Measurements from ENCODE around the gene SFXN4. TPM values are rescaled to one million over a fixed set of nuclear protein-coding genes. Genes with fewer than 3 reads are reported as not detected.
A peak's percentile ranks its signal among the peaks of the same experiment; 100 is the strongest.

SFXN4 gene, protein sequence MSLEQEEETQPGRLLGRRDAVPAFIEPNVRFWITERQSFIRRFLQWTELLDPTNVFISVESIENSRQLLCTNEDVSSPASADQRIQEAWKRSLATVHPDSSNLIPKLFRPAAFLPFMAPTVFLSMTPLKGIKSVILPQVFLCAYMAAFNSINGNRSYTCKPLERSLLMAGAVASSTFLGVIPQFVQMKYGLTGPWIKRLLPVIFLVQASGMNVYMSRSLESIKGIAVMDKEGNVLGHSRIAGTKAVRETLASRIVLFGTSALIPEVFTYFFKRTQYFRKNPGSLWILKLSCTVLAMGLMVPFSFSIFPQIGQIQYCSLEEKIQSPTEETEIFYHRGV
- 10.6 and 31.8 TPM in 2 replicates for total RNA-seq (2014; rRNA removed)
- polyA plus RNA-seq (2012) = 9.2 TPM

DNA sequence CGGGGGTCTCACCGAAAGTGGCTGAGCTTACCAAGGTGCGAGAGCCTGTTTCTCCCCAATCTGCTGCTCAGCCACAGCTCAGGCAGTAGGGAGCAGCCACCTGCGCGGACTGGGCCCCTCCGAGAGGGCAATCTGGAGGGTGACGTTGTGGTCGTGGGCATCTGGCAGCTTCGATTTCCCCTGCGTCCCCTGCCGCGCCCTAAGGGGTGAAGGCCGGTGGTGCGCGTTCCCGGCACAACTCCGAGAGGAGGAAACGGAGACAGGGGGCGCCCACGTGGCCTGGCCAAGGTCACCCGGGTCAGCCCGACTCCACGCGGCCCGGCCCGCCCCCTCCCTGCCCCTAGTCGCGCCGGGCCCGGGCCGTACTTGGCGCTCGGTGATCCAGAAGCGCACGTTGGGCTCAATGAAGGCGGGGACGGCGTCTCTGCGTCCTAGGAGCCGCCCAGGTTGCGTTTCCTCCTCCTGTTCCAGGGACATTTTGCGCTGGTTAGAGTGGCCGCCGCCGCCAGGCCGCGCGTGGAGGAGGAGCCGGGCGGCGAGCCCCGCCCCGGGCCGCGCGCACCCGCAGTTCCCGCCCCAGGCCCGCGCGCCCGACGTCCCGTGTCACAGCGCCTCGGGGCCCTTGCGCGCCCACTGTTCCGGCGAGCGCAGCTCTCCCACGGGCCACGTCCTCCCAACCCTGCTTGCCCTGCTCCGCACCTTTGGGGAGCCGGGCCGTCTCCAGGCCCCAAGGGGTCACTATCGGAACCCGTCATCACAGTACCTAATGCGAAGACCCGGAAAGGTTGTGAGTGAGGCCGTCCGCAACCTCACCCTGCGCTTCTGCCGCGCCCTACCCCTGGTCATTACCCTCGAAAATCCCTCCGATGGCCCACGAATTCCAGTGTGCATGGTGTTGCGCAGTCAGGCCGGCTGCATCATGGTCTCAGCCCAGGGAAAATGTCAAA is at the start of gene SFXN4:
Gene SFXN4, minus strand, starts transcription at position 544 of the 947 bp plus-strand sequence. Its CDS starts 67 bp downstream, at position 477.
- peak; percentile 60 for DNase-seq (ENCODE audit: low read depth)

DNA sequence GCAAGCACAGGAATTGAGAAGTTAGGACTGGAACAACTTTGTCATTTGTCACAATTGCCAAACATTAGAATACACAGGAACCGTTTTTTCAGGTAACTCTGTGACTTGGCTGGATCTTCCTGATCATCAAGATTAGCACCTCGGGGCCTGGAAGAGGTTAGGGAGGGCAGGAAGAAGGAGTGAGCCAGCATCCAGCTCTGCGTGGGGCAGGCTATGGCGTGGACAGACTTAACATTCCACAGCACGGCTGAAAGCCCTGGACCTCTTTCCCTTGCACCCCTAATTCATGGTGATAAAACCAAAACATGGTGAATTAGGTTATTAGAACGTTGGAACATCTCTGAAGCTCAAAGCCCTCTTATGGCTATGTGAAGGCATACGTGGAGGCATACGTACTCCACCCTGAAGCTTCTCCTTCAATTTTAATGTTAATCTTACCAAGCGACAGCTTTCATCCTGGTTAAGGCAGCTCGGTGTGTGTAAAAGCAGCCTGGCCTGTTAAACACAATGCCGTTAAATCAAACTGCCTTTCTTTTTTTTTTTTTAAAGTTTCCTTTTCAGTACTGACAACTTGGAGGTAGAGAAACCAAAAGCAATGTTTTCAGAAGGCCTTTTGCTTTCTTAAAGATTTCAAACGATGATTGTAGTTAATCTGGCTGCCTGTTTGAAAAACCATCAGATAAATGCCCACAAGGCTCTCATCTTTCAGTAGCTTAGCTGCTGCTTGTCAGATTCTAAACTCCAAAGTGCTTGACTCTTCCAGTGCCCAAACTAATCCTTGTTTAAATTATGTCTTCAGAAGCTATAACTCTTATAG is 46.3 kb upstream of the SFXN4 start:
- no peak for DNase-seq (ENCODE audit: low read depth)

DNA sequence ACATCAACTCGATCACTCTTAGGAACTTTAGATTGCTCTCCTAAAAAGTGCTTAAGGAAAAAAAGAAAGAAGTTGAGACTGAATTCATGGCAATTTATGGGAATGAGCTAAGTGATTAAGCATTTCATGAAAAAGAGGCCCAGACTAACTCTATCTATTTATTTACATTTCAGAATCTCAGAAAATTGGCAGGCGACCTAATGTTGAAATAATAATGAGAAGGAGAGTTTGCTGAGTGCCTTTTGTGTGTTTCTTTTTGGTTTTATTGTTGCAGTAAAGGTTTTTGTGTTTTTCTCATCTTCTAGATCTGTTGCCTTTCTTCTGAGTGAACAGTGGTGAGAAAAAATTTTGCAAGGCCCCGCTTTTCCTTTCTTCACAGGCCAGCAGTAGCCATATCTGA is 45.7 kb upstream of the SFXN4 start:
- no peak for DNase-seq (ENCODE audit: low read depth)

DNA sequence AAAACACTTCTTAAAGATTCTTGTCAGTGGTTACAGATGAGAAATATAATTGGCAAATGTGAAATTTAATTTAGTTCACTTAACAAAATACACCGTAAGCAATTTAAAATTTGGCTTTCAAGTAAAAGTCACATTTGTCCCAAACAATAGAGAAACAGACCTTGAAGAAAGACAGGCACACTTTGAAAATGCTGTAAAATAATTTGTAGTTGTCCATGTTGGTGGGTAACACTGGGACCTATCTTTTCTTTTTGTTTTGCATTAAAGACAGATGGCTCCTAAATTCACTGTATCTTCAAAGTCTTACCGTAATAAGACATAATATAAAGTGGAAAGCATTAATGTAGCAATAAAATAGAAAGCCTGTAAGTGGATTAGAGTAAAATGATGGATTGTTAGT is 45.1 kb upstream of the SFXN4 start:
- DNase-seq (ENCODE audit: low read depth) = no peak

DNA sequence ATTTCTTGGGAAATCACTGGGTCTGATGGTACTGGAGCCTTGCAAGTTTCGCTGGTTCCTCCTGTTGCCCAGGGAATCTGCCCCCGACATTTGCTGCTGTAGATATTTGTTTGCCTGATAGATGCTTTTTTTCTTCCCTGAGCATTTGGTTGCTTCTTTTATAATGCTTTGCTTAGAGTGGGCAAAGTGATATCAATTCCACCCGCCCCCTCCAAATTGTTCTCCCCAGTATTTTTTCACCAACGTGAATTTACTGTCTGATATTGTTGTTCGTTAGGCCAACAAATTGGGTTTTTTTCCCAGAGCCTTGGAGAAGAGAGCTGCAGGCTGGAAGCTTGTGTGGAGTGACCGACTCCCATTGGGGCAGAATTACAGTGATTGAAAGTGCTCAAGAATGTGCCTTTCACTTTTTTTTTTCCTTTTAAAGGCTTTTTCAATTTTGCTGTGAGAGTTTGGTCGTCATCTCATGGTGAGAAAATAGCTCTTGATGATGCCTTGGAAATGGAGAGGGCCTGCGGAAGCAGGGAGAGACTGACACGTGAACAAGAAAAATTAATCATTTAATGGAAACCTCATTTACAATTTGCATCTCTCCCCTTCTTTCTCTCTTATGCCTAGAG is 44.3 kb upstream of the SFXN4 start:
- no peak for DNase-seq (ENCODE audit: low read depth)

DNA sequence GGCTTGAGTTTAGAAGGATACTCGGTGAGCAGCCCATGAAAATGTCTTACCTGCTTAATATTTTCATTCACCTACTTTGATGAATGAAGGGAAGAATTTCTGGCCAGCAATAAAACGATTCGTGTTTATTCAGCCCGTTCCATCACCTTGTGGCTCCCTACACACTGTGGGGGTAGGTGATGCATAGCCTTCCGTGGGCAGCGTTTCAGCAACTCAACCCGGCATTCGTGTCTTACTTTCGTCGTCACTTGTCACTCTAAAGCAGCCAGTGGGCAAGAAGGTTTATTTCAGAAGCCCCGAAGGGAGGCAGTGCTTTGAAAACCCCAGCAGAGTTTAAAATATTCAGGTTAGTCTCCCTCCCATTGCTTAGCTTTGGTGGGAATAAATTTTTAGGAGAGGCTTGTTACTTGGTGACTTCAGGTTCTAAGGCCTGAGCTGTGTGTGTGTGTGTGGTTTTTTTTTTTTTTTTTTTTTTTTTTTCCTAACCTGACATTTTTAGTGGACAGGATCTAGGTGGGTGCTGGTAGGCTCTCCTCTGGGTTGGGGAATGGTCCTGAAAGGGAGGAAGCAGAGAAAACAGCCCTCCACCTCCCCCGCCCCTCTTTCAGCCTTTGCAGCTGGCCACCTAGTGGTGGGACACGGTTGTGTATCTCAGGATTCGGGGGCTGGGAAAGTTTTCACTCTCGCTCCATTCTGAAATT is 43.7 kb upstream of the SFXN4 start:
- peak; percentile 31 for DNase-seq (ENCODE audit: low read depth)

DNA sequence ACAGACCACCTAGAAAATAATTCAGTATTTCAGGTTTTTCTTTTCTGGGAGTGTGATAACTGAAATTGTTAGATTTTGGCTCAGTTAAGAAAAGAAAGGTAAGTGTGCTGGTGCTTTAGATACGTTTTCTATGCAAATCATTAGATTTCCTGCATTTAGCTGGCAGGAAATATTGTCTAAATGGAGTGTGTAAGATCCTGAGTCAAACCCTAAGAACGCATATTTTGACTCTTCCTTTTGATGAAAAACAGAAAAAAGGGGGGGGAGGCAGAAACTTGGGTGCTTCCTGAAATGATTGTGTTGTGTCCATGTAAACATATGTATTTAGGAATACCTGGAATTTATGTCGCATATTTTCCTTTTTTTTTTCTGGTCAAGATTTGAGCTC is 43.0 kb upstream of the SFXN4 start:
- no peak for DNase-seq (ENCODE audit: low read depth)

DNA sequence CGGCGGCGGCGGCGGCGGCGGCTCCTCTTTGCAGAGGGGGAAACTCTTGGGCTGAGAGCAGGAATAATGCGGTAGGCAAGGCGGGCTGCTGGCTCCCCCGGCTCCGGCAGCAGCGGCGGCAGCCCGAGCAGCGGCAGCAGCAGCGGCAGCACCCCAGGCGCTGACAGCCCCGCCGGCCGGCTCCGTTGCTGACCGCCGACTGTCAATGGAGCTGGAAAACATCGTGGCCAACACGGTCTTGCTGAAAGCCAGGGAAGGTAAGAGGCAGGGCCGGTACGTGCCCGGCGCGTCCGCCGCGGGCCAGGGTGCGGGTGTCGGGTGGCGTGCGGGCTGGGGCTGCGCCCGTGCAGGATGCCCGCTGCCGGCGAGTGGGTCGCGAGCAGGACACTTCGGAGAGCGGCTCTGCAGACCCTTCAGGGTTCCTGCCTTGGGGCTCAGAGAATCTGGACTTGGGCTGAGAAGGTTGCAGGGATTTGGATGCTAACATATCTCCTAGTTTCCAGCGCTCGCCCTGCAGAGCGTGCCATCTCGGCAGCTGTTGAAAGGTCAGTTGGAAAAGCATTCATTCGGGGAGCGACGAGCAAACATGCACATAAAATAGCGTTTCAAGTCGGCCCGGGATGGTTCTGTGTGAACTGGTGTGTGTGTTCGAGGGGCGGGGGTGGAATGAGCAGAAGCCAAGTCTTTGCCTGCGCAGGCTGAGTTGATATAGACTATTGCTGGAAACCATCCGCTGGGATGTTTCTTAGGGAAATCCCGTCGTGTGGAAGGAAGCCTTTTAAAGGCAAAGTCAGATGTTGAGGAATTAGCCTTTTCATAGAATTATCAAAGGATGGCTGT is 42.4 kb upstream of the SFXN4 start:
- DNase-seq (ENCODE audit: low read depth) = peak; percentile 57

DNA sequence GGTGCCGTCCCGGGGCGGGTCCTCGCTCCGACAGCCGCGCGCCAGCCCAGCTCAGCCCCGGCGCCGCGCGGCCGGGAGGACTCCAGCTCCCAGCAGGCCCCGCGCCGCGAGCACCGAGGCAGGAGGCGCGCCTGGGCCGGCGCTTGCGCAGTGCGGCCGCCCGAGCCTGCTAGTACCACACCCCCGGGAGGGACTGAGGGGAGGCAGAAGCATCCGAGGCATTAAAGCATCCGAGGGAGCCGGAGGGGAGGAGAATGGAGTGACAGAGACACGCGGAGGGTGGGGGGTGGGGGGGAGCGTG is 41.8 kb upstream of the SFXN4 start, which contains the start of gene GRK5:
Gene GRK5, plus strand, starts transcription at position 206 of the 301 bp plus-strand sequence. CDS start 347 bp downstream, outside the sequence.
- peak; percentile 96 for DNase-seq (ENCODE audit: low read depth)

DNA sequence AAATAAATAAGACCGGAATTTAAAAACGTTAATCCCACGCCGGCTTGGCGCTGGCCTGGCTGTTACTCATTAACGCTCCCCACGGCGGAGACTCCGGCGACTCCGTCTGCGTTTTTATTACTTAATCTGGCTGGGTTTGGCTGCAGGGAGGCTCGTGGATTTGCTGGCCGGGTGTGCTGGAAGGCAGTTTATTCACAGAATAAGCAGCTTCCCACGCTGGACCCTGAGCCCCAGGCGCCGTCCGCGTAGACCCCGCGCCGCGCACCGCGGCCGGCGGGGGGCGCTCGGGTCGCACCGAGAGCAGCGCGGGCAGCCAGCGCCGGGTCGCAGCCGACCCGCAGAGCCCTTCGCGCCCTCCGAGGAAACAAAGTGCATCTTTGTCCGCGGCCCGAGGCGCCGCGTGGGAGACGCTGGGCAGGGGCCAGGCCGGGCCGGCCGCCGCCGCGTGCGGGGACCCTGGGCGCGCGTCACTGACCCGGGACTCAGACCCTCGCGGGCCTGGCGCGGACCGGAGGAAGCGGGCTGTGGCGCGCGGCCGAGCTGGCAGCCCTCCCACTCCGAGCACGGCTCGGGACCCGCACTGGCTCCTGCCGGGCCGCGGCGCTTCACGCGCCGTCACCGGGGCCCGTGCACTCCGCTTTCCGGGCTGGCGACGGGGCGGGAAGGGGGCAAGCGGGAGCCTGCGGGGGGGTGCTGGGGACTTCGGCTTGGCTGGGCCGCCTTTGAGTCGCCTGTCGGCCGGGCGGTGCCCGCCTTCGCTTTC is 41.3 kb upstream of the SFXN4 start:
- peak; percentile 55 for DNase-seq (ENCODE audit: low read depth)

DNA sequence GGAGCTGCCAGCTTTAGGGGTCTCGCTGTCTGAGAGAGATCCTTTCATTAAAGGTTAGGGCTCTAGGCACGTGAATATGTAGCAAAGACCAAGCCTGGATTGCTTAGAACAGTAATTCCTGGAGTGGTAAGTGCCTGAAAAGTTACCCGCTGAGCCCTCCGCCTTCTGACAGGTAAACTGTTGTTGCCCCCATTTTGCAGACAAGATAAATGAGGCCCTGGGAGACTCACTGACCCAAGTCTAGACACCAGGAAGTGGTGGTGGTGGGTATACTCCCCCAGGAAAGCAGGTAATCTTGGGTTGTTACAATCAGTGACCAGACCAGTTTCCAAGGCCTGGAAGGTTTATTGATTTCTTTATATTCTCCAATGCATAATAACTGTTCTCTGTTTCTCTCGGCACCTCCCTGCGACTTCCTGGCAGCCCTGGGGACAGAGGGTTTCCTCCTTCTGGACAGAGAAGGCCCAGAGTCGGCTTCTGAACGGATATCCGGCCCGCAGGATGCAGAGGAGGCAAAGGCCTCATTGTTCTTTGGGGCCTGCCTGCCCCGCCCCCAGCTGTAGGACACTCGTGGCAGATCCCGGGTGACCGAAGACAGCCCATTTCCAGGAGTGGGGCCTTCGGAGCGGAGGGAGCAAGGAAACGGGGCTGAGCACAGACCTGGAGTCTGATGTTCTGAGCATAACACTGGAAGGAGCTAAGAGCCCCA is 40.5 kb upstream of the SFXN4 start:
- DNase-seq (ENCODE audit: low read depth) = no peak

DNA sequence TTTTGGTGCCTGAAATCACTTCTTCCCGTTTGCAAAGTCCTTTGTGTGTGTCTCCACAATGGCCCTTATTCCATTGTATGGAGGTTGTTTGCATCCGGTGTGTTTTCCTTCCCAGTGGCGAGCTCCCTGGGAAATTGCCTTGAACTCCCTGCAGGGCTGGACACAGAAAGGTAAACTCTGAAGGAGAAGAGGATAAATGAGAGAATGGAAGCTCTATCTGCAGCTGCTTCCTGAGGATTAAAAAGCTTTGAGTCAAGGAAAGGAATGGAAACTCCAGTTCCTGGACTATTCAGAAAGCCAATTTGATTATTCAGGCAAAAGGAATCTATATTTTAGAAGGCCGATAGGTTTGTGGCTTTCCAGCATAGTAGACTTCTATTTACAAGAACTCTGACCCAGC is 37.5 kb upstream of the SFXN4 start:
- peak; percentile 53 for DNase-seq (ENCODE audit: low read depth)

DNA sequence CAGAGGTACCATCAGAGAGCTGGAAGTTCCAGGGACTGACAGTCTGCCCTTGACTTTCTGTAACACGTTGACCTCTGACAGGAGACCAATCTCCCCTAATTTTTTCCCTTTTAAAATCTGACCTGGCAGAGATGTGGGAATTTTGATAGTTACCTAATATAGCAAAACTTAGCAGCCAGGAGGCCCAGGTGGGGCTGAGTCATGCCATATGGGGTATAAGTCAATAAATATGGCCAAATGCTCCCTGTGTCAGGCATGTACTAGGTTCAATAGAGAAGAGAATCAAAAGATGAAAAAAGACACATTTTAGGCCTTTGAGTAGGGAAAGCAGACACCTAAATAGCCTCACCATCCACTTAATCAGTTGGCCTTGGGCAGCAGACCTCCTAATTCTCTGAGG is 35.7 kb upstream of the SFXN4 start:
- DNase-seq (ENCODE audit: low read depth) = no peak

DNA sequence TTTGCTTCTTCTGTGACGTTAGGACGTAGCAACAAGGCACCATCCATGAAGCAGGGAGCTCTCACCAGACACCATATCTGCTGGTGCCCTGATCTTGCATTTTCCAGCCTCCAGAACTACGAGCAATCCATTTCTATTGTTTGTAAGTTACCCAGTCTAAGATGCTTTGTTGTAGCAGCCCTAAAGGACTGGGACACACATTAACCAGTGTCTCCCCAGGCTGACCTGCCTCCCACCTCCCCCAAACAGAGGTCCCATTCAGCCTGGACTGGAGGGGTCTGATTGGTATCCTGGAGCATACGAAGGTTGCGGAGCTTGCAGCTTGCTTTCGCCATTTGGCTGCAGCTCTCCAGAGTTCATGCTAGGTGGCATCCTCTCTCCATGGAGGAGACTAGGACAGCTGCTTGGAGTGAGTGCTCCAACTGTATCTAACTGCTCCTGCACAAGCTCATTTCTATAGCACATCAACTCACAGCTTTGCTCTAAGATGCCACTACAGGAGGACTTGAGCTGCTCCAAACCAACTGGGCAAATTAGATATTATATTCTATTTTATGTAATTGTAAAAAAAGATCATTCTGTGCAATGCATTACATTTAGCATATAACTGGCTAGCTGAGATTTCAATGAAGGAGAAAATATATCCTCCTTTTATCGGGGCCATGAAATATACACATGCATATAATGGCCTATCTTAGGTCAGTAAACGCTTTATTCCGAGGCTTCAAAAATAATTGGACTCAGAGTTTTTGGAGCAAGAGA is 33.9 kb upstream of the SFXN4 start:
- DNase-seq (ENCODE audit: low read depth) = peak; percentile 75

DNA sequence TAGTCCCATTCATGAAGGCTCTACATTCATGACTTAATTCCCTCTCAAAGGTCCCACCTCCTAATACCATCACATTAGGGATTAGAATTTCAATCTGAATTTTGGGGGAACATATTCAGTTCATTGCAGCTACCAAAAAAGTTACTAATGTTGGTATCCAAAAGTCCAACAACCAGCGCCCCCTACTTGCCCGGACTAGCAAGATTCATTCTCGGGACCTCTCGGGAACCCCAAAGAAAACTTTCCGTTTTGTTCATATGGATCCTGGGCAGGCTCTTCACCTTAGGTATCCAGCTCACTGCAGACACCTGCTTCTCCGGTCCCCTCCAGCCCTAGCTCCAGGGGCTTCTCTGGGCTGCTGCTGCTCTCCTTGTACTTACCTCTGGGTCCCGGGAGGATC is 32.9 kb upstream of the SFXN4 start:
- no peak for DNase-seq (ENCODE audit: low read depth)

DNA sequence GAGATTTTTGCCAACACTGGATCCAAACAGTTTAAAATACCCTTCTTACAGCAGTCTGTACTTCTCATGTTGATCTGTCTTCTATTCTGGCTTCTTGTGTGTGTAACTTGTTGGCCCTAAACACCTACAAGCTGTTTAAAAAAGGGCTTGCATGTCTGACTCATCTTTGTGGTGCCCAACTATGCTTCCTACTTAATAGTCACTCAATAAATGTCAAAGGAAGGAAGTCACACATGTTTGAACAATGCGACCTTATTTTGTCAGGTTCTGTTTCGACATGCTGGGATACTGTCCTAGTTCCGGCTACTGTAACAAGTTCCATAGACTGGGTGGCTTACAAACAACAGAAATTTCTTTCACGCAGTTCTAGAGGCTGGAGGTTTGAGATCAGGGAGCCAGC is 32.4 kb upstream of the SFXN4 start:
- DNase-seq (ENCODE audit: low read depth) = peak; percentile 43

DNA sequence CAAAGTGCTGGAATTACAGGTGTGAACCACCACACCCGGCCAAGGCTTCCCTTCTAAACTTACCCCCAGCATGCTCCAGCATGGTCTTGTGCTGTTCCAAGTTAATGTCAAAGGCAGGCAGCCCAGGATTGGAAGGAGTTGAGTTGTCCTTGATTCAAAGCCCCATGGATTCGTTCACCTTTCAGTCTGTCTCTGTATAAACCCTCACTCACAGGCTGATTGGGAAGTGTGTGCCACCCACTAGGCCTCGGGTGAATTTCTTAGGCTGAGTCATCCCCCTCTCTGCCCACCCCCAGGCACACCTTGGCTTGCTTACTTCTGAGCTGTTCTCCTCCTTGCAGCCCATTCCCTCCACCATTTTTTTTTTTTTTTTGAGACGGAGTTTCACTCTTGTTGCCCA is 26.4 kb upstream of the SFXN4 start:
- no peak for DNase-seq (ENCODE audit: low read depth)
